TTC549 (cell line): Measurements from ENCODE around the gene WNT4.

Experiments used
- FAIRE-seq: peaks from 2 replicates; lab custom pipeline; 2012; peaks lifted over from hg19 to GRCh38; lab: Jason Lieb, UNC

Gene WNT4

DNA sequence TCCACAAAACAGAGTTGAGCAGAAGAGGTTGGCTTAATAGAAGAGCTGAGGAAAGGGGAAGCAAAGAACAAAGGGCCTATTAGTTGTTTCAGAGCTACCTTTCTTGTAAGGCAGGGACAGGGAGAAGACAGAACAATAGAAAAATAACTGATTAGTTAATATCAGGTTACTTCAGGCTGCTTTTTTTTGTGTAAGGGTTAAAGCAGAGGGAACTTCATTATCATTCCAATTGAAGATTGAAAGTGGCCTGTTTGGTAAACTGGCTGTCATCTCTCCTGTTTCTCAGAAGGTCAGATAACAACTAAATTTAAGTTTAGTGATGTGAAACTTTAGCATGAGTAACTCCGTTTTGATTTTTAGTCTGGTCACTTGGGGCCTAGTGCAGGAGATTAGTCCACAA, 68.1 kb downstream of the WNT4 start:
- FAIRE-seq, result no peak

DNA sequence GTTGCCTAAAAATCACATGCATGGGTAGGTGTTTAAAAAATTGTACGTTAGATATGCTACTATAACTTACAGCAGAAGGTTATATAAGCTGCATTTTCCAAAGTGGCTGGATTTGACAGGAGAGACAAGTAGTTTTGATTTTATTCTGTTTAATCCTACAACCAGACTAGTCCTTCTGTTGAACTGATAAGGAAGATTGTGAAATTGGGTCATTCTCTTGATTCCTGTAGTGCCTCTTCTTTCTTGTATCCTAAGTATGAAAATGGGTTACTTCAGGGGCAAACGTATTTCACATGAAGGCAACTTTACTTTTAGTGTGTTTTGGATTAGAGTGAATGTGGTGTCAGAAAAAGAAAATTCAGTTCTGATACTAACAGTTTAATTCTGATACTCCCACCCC, 71.4 kb downstream of the WNT4 start:
- FAIRE-seq, result no peak
